ENCODE measurements around the gene GDPD4.

GDPD4 gene

GRCh38 chr11:77191823-77192495 lies 109.5 kb downstream of the GDPD4 start:
- in situ Hi-C loops (cut with MboI; ENCODE audit: low sequenced_read_pairs), result no loop called here

DNA sequence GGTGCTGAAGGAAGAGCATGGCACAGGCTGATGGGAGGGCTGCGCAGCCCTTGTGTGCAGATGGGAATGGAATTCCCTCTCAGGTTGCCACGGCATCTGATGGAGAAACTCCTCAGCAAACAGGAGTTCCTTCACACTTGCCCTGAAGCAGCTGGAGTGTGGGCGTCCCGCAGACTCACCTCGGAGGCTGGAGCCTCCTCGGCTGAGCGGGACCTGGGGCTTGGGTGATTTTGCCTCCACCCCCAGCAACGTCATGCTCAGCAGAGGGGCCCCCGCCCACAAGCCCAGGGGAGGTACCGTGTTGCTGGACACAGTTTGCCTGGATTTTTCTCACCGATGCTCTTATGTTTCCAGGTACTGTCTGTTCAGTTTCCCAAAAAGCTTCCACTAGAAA lies 110.1 kb downstream of the GDPD4 start:
- in situ Hi-C loops (cut with MboI; ENCODE audit: low sequenced_read_pairs), result no loop called here

DNA sequence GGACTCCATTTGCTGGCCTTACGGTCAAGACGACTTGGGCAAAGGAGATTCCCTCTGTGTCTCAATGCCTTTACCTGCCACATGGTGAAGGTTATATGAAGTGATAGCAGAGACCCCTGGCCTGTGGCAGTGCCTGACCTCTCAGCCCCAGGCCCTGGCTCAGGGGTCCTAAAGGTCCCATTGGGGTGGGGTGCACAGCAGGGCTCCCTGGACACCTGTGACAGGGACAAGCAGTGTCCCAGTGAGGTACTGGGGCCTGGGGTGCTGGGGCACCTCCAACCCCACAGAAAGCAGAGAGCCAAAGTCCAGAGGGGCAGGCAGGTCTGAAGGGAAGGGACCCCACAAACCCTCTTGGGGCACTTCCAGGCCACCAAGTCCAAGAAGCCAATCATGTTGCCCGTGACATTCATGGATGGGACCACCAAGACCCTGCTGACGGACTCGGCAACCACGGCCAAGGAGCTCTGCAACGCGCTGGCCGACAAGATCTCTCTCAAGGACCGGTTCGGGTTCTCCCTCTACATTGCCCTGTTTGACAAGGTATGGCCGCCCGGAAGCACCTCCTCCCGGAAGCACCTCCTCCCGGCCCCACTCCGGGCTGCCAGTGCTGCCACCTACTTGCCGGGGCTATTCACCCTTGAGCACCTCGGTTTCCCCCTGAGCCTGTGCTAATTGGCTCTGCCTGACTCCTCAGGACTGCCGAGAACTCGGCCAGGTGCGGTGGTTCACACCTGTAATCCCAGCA lies 111.0 kb downstream of the GDPD4 start:
- in situ Hi-C loops (cut with MboI; ENCODE audit: low sequenced_read_pairs), result no loop called here

DNA sequence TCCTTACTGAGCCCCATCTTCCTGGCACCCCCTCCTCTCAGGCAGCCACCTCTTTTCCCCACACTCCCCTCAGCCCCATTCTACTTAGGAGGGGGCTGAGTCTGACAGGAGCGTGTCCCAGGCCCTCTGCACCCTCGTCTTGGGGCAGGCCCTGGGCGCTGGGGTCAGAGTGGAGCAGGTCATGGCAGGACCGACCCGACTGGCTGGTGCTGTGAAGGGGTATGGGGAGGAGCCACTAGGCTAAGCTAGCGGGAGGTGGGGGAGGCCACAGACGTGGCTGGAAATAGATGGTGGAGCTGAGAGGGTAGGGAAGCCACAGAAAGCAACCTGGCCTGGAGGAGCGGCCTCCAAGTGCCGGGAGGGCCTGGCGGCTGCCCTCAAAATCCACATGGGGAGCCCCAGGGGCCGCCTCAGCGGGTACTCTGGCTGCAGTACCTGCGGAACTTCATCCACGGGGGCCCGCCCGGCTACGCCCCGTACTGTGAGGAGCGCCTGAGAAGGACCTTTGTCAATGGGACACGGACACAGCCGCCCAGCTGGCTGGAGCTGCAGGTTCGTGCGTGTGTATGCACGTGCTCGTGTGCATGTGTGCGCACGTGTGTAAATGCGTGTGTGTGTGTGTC lies 111.8 kb downstream of the GDPD4 start:
- in situ Hi-C loops (cut with MboI; ENCODE audit: low sequenced_read_pairs), result no loop called here

GRCh38 chr11:77188633-77189491 lies 112.6 kb downstream of the GDPD4 start:
- in situ Hi-C loops (cut with MboI; ENCODE audit: low sequenced_read_pairs), result no loop called here

GRCh38 chr11:77187776-77188632 lies 113.5 kb downstream of the GDPD4 start:
- in situ Hi-C loops (cut with MboI; ENCODE audit: low sequenced_read_pairs), result no loop called here

DNA sequence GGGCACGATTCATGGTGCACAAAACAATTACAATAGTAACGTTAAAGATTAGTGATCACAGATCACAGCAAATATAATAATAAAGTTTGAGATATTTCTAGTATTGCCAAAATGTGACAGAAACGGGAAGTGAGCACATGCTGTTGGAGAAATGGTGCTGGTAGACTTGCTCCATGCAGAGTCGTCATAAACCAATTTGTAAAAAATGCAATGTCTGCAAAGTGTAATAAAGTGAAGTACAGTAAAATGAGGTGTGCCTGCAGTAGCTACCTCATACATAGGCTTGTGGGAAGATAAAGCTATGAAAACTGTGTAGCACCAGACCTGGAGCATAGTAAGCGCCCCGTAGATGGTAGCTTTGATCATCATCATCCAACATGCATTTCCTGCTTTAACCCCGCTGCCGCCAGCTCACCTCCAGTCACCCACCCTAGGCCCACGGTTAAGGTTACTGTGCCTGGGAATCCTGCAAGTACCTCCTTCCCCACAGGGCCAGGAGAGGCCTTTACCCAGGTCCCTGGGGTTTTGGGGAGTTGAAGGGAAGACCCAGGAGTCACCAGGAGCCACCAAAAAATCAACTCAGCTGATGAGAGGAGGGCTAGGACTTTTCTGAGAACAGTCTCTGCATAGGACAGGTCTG lies 114.3 kb downstream of the GDPD4 start:
- in situ Hi-C loops (cut with MboI; ENCODE audit: low sequenced_read_pairs), result no loop called here

DNA sequence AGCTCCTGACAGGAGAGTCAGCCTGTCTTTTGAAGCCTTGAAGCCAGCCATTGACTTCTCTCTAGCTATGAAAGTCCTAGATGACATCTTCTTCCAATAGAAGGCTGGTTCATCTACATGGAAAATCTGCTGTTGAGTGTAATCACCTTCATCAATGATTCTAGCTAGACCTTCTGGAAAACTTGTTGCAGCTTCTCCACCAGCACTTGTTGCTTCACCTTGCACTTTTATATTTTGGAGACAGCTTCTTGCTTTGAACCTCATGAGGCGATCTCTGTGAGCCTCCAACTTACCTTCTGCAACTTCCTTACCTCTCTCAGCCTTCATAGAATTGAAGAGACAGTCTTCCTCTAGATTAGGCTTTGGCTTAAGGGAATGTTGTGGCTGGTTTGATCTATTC lies 115.2 kb downstream of the GDPD4 start:
- in situ Hi-C loops (cut with MboI; ENCODE audit: low sequenced_read_pairs), result no loop called here

GRCh38 chr11:77184136-77184860 lies 117.2 kb downstream of the GDPD4 start:
- in situ Hi-C loops (cut with MboI; ENCODE audit: low sequenced_read_pairs), result loop anchor here (5.0 kb wide), 1 partner anchor 57 kb away; the partner anchor contains the start of gene MYO7A

DNA sequence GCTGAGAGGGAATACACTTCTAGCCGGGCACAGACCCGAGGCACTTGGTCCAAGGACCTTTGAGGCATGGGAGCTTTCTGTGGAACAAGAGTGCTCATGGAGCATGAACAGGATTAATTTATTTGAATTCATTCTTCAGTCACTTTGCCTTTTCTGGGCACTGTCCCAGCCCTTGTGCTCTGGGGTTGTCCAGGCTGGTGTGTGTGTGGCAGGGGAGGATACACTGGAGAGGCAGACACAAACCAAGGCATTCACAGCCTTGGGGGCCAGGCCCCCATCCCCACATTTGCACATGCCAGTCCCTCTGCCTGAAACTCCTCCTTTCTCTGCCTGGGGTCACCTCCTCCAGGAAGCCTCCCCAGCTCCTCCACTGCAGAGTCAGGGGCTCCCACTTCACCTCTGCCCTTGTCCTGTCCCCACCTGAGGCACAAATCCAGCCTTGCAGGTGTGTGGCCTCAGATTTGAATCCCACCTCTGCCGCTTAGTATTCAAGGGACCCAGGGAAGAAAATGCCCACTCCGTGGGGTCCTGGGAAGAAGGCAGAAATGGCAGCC lies 118.0 kb downstream of the GDPD4 start:
- in situ Hi-C loops (cut with MboI; ENCODE audit: low sequenced_read_pairs), result loop anchor here (5.0 kb wide), 1 partner anchor 56 kb away; the partner anchor contains the start of gene MYO7A

DNA sequence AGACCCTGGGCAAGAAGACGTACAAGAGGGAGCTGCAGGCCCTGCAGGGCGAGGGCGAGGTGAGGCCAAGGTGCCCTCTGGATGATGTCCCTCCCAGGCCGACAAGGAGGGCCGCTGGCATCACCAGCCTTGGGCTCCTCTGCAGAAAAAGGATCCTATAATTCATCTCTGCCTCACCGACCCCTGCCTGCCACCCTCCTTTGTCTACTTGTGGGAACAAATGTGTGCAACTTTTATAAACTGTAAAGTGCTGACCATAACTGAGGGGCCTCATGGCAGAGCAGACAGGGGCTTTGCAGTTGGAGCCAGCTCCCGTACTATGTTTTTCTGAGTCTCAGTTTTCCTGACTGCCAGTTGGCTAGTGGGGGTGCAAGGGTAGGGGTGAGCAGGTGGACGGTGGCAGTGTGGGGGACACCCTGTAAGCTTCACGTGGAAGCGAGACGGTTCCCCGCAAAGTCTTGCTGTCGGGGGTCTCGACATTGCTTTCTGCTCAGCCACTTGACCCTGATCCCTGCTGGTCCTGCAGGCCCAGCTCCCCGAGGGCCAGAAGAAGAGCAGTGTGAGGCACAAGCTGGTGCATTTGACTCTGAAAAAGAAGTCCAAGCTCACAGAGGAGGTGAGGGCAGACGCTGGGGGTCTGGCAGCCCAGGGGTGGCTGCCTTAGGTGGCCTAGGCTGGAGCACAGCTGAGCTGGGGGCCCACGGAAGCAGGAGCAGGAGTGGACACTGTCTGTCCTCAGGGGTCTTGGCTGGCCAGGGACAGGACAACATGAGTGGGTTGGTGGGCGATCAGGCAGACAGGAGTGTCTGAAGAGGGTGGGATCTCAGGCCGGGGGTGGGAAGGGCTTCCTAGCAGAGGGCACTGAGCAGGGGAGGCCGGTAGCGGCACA lies 118.7 kb downstream of the GDPD4 start:
- in situ Hi-C loops (cut with MboI; ENCODE audit: low sequenced_read_pairs), result loop anchor here (5.0 kb wide), 1 partner anchor 55 kb away; the partner anchor contains the start of gene MYO7A

- in situ Hi-C loops (cut with MboI; ENCODE audit: low sequenced_read_pairs), result loop anchor here (5.0 kb wide), 1 partner anchor 55 kb away; the partner anchor contains the start of gene MYO7A
These were observed 119.5 kb downstream of the GDPD4 start for GRCh38 chr11:77181799-77182541.

- in situ Hi-C loops (cut with MboI; ENCODE audit: low sequenced_read_pairs), result loop anchor here (5.0 kb wide), 1 partner anchor 54 kb away; the partner anchor contains the start of gene MYO7A
These were observed 120.3 kb downstream of the GDPD4 start for GRCh38 chr11:77181226-77181625.

DNA sequence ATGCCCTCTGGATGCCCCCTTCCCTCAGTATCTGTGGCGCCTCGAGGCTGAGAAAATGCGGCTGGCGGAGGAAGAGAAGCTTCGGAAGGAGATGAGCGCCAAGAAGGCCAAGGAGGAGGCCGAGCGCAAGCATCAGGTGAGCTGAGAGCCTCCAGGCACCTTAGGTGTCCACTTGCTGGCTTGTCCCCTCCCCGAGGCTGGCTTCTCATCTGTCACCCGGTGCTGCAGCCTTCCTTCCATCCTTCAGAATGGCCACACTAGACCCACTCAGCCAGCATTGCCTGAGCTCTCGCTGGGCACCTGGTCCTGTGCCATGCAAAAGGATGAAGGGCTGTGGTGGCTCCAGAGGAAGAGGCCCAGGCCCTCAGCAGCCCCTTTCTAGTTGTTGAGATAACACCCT lies 121.1 kb downstream of the GDPD4 start:
- in situ Hi-C loops (cut with MboI; ENCODE audit: low sequenced_read_pairs), result loop anchor here (5.0 kb wide), 1 partner anchor 53 kb away; the partner anchor contains the start of gene MYO7A

DNA sequence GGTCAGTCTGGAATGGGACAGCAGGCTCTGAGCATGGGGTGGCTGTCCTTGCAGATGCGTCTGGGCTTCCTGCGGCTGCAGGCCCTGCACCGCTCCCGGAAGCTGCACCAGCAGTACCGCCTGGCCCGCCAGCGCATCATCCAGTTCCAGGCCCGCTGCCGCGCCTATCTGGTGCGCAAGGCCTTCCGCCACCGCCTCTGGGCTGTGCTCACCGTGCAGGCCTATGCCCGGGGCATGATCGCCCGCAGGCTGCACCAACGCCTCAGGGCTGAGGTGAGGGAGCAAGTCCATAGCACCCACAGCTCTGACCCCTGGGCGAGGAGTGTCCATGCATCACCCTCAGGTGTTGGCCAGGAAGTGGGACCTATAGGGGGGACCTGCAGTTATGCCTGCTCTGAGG lies 121.8 kb downstream of the GDPD4 start:
- in situ Hi-C loops (cut with MboI; ENCODE audit: low sequenced_read_pairs), result loop anchor here (5.0 kb wide), 1 partner anchor 52 kb away; the partner anchor contains the start of gene MYO7A

DNA sequence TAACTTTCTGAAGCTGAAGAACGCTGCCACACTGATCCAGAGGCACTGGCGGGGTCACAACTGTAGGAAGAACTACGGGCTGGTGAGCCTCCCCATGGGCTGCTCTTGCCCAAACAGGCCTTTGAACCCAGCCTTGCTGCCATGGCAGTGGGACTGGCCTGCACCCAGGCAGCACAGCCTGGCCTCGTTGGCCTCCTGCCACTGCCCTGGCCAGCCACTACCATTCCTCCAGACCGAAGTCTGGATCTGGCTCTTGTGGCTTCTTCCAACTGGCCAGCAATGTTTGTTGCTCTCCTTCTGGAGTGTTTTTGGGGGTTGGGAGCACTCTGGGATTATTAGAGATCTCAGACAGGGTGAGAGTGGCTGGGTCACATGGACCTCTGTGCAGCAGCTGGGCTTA lies 122.4 kb downstream of the GDPD4 start:
- in situ Hi-C loops (cut with MboI; ENCODE audit: low sequenced_read_pairs), result no loop called here

DNA sequence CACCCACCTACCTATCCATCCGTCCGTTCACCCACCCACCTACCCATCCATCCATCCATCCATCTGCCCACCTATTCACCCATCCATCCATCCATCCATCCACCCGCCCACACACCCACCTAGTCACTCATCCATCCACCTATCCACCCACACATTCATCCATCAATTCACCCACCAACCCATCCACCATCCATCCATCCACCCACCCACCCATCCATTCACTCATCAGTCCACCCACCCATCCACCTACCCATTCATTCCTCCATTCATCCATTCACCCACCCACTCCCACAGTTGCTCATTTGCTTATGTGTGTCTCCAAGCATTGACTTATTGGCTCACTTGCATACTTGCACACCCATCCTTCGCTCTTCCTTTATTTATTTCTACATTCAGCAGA lies 123.3 kb downstream of the GDPD4 start:
- in situ Hi-C loops (cut with MboI; ENCODE audit: low sequenced_read_pairs), result no loop called here

Measured in HL-60/S4 treated with phorbol 12-myristate 13-acetate at 8.2 ng/mL for 4 days and 3 days (cell line).